RCC 7860 (cell line): Measurements from ENCODE around the gene HYAL3.
A peak's percentile ranks its signal among the peaks of the same experiment; 100 is the strongest.
"Not testable (repeated sequence)": the region's sequence is repeated elsewhere in the genome, so short reads cannot be mapped to it uniquely, and the experiment has no call there.

ENCODE experiments used
- DNase-seq: peaks from one replicate; pipeline ENCODE4 v3.0.0-alpha.2; 2015; ENCODE audit warnings: low spot score
- FAIRE-seq: peaks from 2 replicates; lab custom pipeline; 2012; peaks lifted over from hg19 to GRCh38; lab: Jason Lieb, UNC

HYAL3 gene

DNA sequence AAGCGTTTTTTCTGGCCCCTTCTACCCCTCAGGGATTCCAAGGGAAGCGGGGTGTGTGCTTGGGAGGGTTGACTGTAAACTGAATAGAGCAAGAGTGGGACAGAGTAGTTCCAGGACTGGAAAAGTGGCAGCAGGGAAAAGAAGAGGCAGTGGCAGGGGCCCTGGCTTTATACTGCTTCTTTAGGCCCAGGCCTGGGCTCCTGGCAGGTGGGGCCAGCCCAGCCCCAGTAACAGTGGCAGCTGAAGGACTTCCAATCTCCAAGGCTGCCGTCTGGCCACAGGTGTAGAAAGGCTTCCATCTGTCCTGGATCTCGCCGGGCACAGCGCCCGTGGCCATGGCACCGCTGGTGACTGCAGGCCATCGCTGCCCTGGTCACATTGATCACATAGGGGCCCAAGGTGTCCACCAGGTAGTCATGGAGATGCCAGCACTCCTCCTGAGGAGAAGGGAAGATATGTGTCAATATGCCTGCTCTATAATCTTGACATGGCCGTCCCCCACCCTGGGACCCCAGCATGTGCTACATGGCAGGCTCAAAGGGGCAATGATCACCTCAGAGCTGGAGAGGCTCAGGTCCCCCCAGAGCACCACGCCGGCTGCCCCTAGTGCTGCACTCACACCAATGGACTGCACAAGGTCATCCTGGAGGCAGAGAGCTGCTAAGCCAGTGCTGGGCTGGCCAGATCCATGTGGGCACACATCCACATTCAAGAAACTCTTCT, 6.0 kb downstream of the HYAL3 start:
- FAIRE-seq = no peak
- no peak for DNase-seq

DNA sequence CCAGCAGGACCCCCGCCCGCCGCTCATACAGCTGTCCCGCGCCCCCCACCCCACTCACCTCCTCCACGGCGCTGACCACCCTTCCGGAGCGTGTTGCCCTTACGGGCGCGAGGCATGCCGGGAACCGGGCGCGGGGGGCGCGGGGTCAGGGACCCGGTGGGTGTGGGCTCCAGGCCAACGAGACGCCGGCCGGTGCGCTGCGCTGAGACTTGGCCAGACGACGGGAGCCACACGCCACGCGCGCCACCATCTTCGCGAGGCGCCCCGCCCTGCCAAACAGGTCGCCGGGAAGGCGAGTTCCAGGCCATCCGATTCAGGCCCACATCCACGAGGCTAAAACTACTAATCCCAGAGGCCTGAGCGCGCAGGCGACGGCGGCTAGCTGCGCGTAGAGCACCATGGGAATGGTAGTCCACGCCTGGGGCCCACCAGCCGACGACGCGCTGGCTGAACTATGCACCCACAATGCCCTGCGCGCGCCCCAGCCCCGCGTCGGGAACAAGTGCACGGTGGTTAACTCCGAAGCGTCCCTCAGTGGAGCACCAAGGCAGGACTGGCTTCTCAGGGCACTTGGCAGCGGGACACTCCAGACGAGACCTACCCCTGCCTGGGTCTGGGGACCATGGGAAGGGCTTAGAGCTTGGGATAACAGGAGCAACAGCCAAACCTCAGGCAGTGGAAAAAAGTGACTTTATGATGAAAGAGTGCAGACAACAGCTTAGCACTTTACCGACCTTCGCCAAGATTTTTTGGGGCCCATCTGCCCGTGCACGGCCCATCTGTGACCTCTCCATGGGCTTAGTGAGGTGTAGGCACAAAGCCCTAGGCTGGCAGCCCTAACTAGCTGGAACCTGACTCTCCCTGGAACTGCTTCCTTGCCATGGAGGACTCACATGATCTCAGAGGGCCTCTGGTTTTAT, 6.8 kb downstream of the HYAL3 start, which contains the start of gene IFRD2:
TSS of gene IFRD2 (minus strand) at position 271 of the 920 bp plus-strand sequence. CDS start at position 116, 155 bp downstream.
- peak; percentile 73 for FAIRE-seq
- peak; percentile 94 for DNase-seq

DNA sequence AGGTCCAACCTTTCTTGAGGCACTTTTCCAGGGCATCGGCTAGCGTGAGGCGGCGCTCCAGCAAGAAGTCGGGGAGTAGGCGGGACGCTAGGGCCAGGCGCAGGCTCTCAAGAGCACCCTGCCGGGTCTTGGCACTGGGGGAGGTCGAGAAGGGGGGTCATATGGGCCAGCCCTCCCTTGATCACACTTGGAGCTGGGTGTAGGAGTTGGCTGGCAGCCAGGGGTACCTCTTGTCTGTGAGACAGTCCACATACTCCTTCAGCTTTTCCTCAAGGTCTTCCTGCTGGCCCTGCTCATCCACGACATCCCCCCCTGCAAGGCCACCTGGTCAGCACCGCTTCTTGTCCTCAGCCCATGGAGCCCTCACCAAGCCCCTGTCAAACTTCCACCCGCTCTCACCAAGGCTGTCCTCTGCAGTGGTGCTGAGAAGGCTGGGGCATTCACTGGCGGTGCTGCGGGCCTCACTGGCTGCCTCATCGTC, 9.0 kb downstream of the HYAL3 start:
- DNase-seq = no peak
- FAIRE-seq = no peak

DNA sequence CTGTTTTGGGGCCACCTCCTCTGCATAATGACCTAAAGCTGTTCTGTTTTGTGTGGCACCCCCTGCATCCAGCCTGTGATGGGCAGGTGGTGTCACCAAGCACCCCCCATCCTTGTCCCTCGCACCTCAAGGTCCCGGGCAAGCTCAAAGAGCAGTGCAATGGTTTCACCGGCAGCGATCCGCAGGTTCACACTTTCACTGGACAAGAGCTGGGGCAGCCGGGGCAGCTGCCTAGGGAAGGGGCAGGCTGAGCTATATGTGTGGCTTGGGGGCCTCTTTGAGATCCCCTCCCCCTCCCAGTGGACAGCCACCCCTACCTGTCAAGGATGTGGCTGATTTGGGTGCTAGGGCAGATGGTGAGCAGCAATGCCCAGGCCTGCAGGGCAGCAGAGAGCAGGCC, 10.1 kb downstream of the HYAL3 start:
- no peak for DNase-seq
- no peak for FAIRE-seq

DNA sequence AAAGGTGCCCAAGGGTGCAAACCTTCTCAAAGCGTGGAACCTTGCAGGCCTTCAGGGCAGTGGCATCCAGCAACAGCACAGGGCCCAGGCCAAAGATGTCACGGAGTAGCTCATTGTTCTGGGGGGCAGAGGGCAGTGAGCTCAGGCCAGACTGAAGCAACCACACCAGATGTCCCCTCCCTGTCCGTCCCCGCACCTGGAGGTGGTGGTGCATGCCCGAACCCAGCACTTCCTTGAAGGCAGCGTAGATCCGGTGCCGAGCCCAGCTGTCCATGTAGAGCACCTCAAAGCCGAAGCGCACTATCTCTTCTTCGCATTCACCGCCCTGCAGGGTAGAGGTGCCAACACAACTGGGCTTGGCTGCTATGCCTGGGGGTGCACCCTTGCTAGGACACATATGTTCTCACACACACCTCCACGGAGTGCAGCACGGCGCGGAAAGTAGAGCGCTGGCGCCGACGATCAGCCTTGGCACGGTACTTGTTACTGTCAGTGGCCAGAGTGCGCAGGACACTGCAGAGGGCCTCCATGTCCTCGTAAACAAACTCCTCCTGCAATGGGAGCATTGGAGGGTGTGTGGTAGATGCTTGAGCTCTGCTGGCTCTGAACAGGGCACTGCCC, 10.7 kb downstream of the HYAL3 start:
- FAIRE-seq = no peak

DNA sequence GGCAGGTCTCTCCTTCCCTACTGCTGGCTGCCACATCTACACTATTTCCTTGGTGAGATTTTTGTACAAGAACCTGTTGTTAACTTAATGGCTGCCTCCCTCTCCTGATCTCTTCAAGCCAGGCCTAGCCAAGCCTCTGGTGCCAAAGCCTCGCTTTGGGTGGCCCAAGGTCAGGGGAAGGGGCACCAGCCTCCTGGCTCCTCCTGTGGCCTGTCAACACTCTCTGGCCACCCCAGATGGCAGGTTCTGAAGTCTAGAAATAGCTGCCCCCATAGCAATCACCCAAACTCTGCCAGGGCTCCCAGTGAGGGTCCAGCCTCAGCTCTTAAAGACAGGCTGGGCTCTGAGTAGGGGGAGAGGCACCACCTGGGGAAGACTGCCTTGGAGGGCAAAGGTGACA, 11.9 kb downstream of the HYAL3 start:
- DNase-seq (no peak), FAIRE-seq (no peak)

More for the DNA sequence above, 10.7 kb downstream of the HYAL3 start:
- DNase-seq = no peak

DNA sequence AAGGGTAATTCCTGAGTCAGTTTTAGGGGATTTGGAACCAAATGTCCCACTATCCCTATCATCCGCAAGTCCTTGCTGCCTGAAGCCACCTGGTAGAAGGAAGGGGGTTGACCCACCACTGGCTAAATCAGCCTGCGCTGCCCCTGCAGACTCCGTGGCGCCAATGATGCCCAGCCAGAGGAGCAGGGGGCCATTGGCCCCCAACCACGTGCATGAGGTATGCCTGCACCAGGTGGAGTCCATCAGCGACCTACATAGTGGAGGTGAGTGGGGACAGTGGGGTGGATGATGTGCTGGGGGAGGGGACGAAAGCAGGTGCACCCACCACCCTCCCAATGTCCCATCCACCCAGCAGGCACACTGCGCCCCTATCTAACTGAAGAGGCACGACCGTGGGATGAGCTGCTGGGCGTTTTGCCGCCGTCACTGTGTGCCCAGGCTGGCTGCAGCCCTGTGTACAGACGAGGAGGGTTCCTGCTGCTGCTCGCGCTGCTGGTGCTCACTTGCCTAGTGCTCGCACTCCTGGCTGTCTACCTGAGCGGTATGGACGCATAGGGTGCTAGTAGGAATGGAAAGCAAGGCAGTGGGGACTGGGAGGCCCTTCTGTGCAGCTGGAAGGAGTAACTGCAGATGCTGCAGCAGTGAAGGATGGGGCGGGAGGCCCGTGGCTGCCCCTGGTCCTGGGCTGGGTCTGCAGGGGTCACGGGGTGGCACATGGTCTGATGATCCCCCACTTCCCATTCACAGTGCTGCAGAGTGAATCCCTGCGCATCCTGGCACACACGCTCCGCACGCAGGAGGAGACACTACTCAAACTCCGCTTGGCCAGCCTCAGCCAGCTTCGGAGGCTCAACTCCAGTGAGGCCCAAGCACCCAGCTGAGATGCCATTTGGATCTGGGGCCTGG, 12.6 kb downstream of the HYAL3 start:
- DNase-seq (no peak), FAIRE-seq (no peak)

DNA sequence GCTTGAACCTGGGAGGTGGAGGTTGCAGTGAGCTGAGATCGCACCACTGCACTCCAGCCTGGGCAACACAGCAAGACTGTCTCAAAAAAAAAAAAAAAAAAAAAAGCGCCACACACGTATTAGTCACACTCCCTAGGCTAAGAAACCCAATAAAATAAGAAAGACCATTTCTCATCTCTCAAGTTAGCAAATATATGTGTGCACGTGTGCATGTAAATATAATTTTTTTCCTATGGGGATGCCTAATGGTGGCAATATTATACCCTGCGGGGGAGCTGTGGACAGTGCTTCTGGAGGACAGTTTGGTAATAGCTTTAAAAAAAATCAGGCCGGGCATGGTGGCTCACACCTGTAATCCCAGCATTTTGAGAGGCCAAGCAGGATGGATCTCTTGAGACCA, 15.1 kb downstream of the HYAL3 start:
- DNase-seq, FAIRE-seq: not testable (repeated sequence)

DNA sequence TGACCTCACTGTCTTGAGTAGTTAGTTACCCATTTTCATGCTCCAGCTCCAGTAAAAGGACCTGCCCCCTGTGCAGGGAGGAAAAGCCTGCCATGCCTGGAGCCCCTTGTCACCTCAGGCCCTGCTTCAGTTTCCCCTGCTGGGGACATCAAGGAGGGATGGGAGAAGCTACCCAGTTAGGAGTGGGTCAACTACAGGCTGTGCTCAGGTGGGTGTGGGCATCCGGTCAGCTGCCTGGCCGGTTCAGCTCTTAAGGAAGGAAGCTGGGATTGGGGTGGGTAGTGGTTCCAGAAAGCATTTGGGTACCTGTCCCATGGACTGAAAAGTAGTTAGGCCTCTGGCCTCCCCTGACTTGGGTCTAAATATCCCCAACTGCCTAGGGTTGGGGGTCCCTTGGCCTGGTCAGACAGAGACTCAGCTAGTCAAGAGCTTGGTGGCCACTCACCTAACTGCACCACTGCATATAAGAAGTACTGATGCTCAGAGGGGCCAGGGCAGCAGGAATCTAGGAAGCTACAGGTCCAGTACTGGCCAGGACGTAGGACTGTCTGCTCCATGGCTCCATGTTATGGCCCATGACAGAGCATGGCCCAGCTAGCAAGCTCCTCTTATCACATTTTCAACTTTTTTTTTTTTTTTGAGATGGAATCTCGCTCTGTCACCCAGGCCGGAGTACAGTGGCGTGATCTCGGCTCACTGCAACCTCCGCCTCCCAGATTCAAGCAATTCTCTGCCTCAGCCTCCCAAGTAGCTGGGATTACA, 19.8 kb downstream of the HYAL3 start:
- DNase-seq (no peak), FAIRE-seq (no peak)

DNA sequence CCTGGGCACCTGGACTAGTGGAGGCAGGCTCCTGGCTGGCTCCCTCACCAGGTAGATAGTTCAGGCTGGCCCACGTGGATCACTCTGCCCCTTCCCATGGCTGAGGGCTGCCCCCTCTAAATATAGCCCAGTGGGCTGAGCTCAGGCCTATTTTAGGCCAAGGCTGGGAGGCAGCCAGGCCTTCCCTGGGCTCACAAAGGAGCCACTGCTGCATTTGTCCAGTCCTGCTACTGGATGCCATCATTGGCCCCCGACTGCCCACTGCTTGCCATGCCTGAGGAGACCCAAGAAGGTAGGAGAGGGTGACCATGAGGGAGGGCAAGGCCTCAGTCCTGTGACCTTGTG, 20.4 kb downstream of the HYAL3 start, which contains the start of gene LSMEM2:
TSS of gene LSMEM2 (plus strand) at position 208 of the 345 bp plus-strand sequence. CDS start at position 235, 27 bp downstream.
- DNase-seq = no peak
- no peak for FAIRE-seq

DNA sequence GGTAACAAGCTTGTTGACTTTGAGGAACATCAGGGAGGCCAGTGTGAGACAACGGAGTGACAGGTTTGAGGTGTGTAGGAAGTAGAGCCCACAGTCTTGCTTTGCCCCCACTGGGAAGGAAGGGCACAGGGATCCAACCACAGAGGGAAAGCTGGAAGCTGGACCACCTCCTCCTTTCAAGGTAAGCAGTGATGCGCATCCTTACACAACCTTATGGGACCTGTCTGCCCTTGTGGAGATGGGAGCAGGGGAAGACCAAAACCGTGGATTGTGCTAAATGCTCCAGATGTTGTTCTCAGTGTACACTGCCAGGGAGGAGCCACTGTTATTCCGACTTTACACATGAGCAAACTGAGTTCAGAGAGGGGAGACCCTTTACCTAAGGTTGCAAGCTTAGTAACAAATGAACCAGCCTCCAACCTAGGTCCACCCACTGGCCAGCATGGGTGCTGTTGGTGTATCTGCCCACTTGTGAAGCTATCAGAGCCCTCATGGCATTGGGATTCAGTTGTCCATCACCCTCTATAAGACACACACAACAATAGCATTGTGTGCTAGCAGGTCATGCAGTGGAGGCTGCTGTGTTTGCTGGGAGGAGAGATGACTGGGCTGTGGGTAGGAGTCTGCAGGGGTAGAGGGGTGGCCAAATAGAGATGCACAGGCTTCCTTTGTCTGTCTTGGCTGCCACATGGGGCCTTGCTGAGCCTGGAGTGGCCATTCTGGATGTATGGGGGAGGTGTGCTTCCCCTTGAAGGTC, 20.9 kb downstream of the HYAL3 start:
- DNase-seq (no peak), FAIRE-seq (no peak)

DNA sequence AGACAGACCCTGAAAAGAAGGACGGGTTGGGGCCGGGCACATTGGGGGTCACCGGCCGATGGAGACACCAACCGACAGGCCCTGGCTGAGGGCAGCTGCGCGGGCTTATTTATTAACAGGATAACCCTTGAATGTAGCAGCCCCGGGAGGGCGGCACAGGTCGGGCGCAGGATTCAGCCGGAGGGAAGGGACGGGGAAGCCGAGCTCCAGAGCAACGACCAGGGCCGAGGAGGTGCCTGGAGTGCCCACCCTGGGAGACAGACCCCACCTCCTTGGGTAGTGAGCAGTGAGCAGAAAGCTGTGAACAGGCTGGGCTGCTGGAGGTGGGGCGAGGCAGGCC, 22.5 kb downstream of the HYAL3 start:
- DNase-seq (no peak), FAIRE-seq (no peak)

DNA sequence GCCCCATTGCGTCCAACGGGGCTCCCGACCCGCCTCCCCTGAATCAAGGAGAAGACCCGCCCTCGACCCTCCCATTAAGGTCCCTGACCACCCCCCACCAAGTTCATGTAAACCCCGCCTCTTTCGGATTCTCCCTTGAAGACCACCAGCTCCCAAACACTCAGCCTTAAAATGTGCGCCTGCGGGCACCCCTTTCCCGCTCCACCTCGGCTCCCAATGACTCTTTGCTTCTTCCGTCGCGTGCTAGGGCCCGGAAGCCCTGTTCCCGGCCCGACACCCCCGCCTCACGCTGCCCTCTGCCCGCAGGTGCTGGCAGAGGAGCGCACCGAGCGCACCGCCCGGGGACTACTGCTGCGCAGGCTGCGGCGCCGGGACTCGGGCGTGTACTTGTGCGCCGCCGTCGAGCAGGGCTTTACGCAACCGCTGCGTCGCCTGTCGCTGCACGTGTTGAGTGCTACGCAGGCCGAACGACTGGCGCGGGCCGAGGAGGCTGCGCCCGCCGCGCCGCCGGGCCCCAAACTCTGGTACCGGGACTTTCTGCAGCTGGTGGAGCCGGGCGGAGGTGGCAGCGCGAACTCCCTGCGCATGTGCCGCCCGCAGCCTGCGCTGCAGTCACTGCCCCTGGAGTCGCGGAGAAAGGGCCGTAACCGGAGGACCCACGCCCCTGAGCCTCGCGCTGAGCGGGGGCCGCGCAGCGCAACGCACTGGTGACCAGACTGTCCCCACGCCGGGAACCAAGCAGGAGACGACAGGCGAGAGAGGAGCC, 23.0 kb downstream of the HYAL3 start:
- DNase-seq (no peak), FAIRE-seq (no peak)

DNA sequence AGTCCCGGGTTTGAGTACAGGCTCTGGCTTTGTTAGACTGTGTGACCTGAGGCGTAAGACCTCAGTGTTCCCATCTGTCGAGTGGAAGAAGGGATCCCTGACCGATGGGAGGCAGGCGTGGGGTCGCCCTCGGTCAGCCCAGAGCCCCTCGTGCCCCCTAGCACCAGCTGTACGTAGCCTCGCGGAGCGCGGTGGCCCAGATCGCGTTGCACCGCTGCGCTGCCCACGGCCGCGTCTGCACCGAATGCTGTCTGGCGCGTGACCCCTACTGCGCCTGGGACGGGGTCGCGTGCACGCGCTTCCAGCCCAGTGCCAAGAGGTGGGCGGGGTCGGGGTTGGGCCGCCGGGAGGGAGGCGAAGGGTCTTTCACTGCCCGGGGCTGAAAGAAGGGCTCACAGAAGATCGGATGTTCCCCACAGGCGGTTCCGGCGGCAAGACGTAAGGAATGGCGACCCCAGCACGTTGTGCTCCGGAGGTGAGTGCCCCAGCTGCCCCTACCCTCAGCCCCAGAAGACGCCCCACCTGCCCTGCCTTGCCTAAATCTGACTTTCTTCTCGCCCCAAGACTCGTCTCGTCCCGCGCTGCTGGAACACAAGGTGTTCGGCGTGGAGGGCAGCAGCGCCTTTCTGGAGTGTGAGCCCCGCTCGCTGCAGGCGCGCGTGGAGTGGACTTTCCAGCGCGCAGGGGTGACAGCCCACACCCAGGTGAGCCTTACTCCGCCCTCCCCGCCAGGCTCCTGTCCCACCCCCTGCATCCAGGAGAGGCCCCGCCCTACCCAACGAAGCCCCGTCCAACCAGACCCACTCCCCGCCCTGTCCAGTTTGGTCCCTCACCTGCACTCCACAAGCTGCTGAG, 23.8 kb downstream of the HYAL3 start:
- no peak for DNase-seq
- FAIRE-seq = no peak

DNA sequence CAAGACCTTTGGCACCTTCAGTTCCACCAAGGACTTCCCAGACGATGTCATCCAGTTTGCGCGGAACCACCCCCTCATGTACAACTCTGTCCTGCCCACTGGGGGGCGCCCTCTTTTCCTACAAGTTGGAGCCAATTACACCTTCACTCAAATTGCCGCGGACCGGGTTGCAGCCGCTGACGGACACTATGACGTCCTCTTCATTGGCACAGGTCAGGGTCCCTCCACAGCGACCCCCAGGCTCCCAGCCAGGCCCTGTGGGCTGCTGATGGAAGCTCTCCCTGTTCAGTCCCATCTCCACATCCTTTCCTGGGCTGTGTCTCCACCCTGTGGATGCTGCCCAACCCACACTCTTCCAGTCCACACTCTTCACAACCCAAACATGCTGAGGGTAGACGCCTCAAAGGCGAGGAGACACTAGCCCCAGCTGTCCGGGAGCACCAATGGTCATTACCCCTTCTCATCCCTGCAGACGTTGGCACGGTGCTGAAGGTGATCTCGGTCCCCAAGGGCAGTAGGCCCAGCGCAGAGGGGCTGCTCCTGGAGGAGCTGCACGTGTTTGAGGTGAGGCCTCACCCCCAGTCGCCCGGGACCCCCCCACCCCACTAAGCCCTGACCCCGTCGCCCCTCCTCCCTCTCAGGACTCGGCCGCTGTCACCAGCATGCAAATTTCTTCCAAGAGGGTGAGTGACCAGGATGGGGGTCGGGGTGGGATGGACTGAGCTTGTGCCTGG, 24.7 kb downstream of the HYAL3 start:
- no peak for FAIRE-seq

DNA sequence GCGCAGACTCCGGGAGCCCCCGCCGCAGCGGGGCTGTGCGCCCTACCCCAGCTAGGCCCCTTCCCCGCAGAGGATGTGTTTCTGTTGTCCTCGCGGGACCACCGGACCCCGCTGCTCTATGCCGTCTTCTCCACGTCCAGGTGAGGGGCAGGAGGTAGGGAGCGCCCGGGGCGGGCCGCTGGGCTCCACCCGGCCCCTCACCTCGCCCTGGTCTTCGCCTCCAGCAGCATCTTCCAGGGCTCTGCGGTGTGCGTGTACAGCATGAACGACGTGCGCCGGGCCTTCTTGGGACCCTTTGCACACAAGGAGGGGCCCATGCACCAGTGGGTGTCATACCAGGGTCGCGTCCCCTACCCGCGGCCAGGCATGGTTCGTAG, 25.5 kb downstream of the HYAL3 start:
- DNase-seq (no peak), FAIRE-seq (no peak)

More for the DNA sequence above, 24.7 kb downstream of the HYAL3 start:
- no peak for DNase-seq
